Neural cell (in vitro differentiated cells): ENCODE results near the gene PLEKHN1. TPM values are rescaled to one million over a fixed set of nuclear protein-coding genes. Genes with fewer than 3 reads are reported as not detected.
A peak's percentile ranks its signal among the peaks of the same experiment; 100 is the strongest.

ENCODE experiments used
- H2AFZ ChIP-seq: fragments of 200-600, 300-800 bp; sonication (generic), shearing (Covaris generic); 2 replicates; pipeline ENCODE4 v1.6.0; 2014; ENCODE audit warnings: low read depth, mild to moderate bottlenecking, antibody characterized with exemption, low read length, moderate library complexity
- H3F3A ChIP-seq: fragments of 200-600 bp; shearing (Covaris generic); 2 replicates; pipeline ENCODE4 v1.6.1; 2016; ENCODE audit warnings: mild to moderate bottlenecking, moderate library complexity, mixed read lengths, antibody characterized with exemption, low read length; ENCODE audit not compliant: insufficient read depth, poor library complexity, severe bottlenecking
- H3K27ac ChIP-seq: fragments of 200-600, 300-800 bp; sonication (generic), shearing (Covaris generic); 2 replicates; pipeline ENCODE4 v1.5.1; 2014; ENCODE audit warnings: mild to moderate bottlenecking, low read length, moderate library complexity
- H3K27me3 ChIP-seq: fragments of 300-800, 200-600 bp; sonication (generic), shearing (Covaris generic); 2 replicates; pipeline ENCODE4 v1.6.0; 2014; ENCODE audit warnings: mild to moderate bottlenecking, low read depth, low read length, moderate library complexity; ENCODE audit not compliant: insufficient read depth
- H3K36me3 ChIP-seq: fragments of 300-800, 200-600 bp; sonication (generic), shearing (Covaris generic); 2 replicates; pipeline ENCODE4 v1.5.1; 2014; ENCODE audit warnings: mild to moderate bottlenecking, antibody characterized with exemption, low read length, moderate library complexity; ENCODE audit not compliant: insufficient read depth
- H3K4me2 ChIP-seq: fragments of 300-800, 200-600 bp; sonication (generic), shearing (Covaris generic); 2 replicates; pipeline ENCODE4 v1.6.0; 2014; ENCODE audit warnings: mild to moderate bottlenecking, low read length
- H3K4me3 ChIP-seq: fragments of 300-800, 200-600 bp; sonication (generic), shearing (Covaris generic); 2 replicates; pipeline ENCODE4 v1.5.1; 2014; ENCODE audit warnings: mild to moderate bottlenecking, low read length, moderate library complexity
- H3K79me2 ChIP-seq: fragments of 200-600 bp; shearing (Covaris generic); replicated peaks from 2 replicates; pipeline ENCODE4 v1.6.0; 2014; ENCODE audit warnings: mild to moderate bottlenecking, low read length, moderate library complexity; ENCODE audit not compliant: insufficient read depth
- H3K9ac ChIP-seq: fragments of 300-800, 200-600 bp; sonication (generic), shearing (Covaris generic); 2 replicates; pipeline ENCODE4 v1.6.1; 2016; ENCODE audit warnings: mild to moderate bottlenecking, low read length, mixed read lengths
- H3K9me2 ChIP-seq: fragments of 200-600 bp; shearing (Covaris generic); 2 replicates; pipeline ENCODE4 v1.6.1; 2016; ENCODE audit warnings: mild to moderate bottlenecking, low read length, mixed read lengths; ENCODE audit not compliant: insufficient read depth
- H3K9me3 ChIP-seq: fragments of 200-600, 300-800 bp; sonication (generic), shearing (Covaris generic); 2 replicates; pipeline ENCODE4 v1.6.1; 2016; ENCODE audit warnings: mild to moderate bottlenecking, mixed run types, low read length, moderate library complexity, mixed read lengths
- H4K20me1 ChIP-seq: fragments of 200-600 bp; shearing (Covaris generic); 2 replicates; pipeline ENCODE4 v1.6.1; 2016; ENCODE audit warnings: mild to moderate bottlenecking, mixed run types; ENCODE audit not compliant: insufficient read depth
- EP300 ChIP-seq: fragments of 450-650 bp; conservative IDR thresholded peaks from 2 replicates; pipeline ENCODE4 v1.6.1; 2014; ENCODE audit warnings: antibody characterized with exemption, mild to moderate bottlenecking, moderate library complexity; ENCODE audit not compliant: poor library complexity, severe bottlenecking
- EZH2 ChIP-seq: fragments of 200-600, 300-800 bp; shearing (Covaris generic), sonication (generic); IDR thresholded peaks from 2 replicates; pipeline ENCODE4 v1.6.1; 2014; ENCODE audit warnings: antibody characterized with exemption, low read length, borderline replicate concordance, mild to moderate bottlenecking; ENCODE audit not compliant: insufficient read depth, poor library complexity, severe bottlenecking
- MXI1 ChIP-seq: fragments of 450-650 bp; conservative IDR thresholded peaks from 2 replicates; pipeline ENCODE4 v1.6.1; 2014; ENCODE audit warnings: antibody characterized with exemption, mild to moderate bottlenecking; ENCODE audit not compliant: poor library complexity, severe bottlenecking
- POLR2AphosphoS5 ChIP-seq: IDR thresholded peaks from 2 replicates; pipeline ENCODE4 v1.6.1; 2012
- RAD21 ChIP-seq: fragments of 450-650 bp; conservative IDR thresholded peaks from 2 replicates; pipeline ENCODE4 v1.6.1; 2014; ENCODE audit warnings: antibody characterized with exemption, mild to moderate bottlenecking, moderate library complexity
- SMC3 ChIP-seq: fragments of 450-650 bp; conservative IDR thresholded peaks from 2 replicates; pipeline ENCODE4 v1.6.1; 2014; ENCODE audit warnings: antibody characterized with exemption, mild to moderate bottlenecking, moderate library complexity; ENCODE audit not compliant: poor library complexity
- TAF1 ChIP-seq: IDR thresholded peaks from 2 replicates; pipeline ENCODE4 v1.6.1; 2012; ENCODE audit warnings: low read depth
- polyA plus RNA-seq: library from polyadenylated mRNA; depleted of rRNA; stranded (reverse); fragments of >200 nt; gene quantifications from 2 replicates; pipeline ENCODE4 v1.2.3, GENCODE V29; 2014
- TF ChIP-seq, protein P1 (sequence below): fragments of 450-650 bp; IDR thresholded peaks from 2 replicates; pipeline ENCODE4 v1.5.1; 2014; ENCODE audit warnings: antibody characterized with exemption, mild to moderate bottlenecking, moderate library complexity; ENCODE audit not compliant: poor library complexity, severe bottlenecking
- TF ChIP-seq, protein P2 (sequence below): IDR thresholded peaks from 2 replicates; pipeline ENCODE4 v1.6.1; 2012; ENCODE audit warnings: borderline replicate concordance

PLEKHN1 gene
- polyA plus RNA-seq, 1 donor from 2014 or later: 1.1 TPM

DNA sequence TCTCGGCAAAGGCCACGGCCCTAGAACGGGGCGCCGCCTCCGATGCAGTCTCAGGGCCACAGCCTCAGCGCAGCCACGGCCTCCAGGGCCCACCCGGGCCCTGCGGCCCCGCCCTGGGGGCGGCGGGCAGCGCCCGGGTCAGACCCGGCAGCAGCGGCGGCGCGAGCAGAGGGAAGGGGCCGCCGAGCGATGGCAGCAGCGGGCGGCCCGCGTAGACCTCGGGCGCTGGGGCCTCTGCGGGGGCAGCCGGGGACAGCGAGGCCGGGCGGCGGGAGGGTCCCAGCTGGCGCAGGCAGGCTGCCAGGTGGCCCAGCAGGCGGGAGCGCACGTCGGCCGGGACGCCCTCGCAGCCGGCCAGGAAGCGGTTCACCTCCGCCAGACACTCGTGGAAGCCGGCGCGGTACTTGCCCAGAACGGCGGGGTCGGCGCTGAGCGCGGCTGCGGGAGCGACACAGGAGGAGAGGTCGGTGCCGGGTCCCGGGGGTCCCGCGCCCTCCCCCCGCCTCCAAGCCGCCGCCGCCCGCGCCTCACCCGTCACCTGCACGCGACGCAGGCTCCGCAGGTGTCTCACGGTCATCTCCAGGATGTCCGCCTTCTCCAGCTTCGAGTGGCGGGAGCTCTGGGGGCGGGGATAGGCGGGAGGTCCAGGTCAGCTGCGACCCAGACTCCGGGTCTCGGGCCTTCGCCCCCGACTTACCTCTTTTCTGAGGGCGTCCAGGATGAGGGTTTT is 32.9 kb downstream of the PLEKHN1 start (continued):
- TF ChIP-seq EP300: no peak
- no peak for TF ChIP-seq RAD21

DNA sequence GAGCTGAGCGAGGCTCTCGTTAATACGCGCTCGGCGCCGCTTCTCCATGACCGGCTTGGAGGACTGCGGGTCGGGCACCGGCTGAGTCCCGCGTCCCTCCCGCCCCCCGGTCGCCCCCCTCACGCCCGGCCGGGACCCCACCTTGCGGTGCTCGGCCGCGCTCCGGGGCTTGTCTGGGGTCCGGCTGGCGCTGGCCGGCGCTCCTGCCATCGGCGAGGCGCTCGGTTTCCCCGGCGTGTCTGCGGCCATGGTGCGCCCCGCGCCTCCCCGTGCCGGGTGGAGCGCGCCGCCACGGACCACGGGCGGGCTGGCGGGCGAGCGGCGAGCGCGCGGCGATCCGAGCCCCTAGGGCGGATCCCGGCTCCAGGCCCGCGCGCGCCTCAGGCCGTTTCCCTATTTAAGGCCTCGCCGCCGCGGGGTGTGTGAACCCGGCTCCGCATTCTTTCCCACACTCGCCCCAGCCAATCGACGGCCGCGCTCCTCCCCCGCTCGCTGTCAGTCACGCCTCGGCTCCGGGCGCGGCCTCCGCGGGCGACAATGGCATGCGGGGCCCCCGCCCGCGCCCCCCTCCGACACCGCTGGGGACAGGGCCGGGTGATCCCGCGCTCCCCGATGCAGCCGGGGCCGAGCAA is 33.6 kb downstream of the PLEKHN1 start, which contains the start of gene HES4:
Gene HES4 (minus strand): TSS at position 373 of the 632 bp plus-strand sequence. CDS start 124 bp downstream, at position 249.
- TF ChIP-seq, protein P1, sequence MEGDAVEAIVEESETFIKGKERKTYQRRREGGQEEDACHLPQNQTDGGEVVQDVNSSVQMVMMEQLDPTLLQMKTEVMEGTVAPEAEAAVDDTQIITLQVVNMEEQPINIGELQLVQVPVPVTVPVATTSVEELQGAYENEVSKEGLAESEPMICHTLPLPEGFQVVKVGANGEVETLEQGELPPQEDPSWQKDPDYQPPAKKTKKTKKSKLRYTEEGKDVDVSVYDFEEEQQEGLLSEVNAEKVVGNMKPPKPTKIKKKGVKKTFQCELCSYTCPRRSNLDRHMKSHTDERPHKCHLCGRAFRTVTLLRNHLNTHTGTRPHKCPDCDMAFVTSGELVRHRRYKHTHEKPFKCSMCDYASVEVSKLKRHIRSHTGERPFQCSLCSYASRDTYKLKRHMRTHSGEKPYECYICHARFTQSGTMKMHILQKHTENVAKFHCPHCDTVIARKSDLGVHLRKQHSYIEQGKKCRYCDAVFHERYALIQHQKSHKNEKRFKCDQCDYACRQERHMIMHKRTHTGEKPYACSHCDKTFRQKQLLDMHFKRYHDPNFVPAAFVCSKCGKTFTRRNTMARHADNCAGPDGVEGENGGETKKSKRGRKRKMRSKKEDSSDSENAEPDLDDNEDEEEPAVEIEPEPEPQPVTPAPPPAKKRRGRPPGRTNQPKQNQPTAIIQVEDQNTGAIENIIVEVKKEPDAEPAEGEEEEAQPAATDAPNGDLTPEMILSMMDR: no peak
- TF ChIP-seq TAF1: no peak
- TF ChIP-seq RAD21: no peak
- TF ChIP-seq POLR2AphosphoS5: peak; percentile 43
- TF ChIP-seq EP300: peak; percentile 48
- peak within 1 kb of the TSS; percentile 98 for H3K4me2 ChIP-seq
- peak within 1 kb of the TSS; percentile 98 for H3K9ac ChIP-seq
- peak within 1 kb of the TSS; percentile 91 for H3K4me3 ChIP-seq
- no peaks in the 10 kb centered on the region for H3F3A ChIP-seq
- no peaks in the 10 kb centered on the region for H3K36me3 ChIP-seq
- no peak within 1 kb of the TSS for H2AFZ ChIP-seq
- peaks cover 4% of the 10 kb centered on the region for H3K79me2 ChIP-seq
- no peaks in the 10 kb centered on the region for H3K9me2 ChIP-seq
- H3K27ac ChIP-seq: peak within 1 kb of the TSS; percentile 98
- H4K20me1 ChIP-seq: no peaks in the 10 kb centered on the region
- H3K27me3 ChIP-seq: no peaks in the 10 kb centered on the region
- H3K9me3 ChIP-seq: no peaks in the 10 kb centered on the region

DNA sequence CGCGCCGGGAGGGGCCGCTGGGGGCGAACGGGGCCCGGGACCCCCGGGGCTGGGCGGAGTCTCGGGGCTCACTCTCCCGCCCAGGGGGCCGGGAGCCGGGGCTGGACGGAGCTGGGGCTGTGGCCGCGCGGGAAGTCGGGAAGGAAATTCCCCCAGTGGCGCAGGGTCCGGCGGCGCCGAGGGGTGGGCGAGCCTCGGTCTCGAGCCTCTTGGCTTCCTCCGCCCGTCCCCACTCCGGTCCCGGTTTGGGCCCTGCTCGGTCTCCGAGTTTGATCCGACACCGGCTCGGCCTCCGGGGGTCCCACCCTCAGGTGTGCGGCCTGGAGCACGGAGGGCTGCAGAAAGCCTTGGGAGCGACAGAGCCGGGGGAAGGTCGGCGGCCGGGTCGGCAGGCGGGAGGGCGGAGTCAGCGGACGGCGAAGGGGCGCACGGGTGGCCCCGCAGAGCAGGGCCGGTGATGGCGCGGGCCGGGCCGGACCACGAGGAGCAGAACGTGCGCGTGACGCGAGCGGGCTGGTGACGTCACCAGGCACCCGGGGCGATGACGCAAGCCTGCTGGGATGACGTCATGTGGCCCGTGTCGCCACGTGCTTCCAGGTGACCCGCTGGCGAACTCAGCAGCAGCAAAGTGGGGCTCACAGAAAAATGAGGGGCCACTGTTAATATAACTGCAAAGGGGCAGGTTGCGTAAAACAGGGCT is 34.2 kb downstream of the PLEKHN1 start:
- no peaks in the 10 kb centered on the region for H3K9me2 ChIP-seq
- H3K27ac ChIP-seq: peak overlapping the region; percentile 98
- H3F3A ChIP-seq: no peaks in the 10 kb centered on the region
- TF ChIP-seq TAF1: no peak
- TF ChIP-seq, protein P2, sequence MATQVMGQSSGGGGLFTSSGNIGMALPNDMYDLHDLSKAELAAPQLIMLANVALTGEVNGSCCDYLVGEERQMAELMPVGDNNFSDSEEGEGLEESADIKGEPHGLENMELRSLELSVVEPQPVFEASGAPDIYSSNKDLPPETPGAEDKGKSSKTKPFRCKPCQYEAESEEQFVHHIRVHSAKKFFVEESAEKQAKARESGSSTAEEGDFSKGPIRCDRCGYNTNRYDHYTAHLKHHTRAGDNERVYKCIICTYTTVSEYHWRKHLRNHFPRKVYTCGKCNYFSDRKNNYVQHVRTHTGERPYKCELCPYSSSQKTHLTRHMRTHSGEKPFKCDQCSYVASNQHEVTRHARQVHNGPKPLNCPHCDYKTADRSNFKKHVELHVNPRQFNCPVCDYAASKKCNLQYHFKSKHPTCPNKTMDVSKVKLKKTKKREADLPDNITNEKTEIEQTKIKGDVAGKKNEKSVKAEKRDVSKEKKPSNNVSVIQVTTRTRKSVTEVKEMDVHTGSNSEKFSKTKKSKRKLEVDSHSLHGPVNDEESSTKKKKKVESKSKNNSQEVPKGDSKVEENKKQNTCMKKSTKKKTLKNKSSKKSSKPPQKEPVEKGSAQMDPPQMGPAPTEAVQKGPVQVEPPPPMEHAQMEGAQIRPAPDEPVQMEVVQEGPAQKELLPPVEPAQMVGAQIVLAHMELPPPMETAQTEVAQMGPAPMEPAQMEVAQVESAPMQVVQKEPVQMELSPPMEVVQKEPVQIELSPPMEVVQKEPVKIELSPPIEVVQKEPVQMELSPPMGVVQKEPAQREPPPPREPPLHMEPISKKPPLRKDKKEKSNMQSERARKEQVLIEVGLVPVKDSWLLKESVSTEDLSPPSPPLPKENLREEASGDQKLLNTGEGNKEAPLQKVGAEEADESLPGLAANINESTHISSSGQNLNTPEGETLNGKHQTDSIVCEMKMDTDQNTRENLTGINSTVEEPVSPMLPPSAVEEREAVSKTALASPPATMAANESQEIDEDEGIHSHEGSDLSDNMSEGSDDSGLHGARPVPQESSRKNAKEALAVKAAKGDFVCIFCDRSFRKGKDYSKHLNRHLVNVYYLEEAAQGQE: peak; percentile 71
- TF ChIP-seq MXI1: peak; percentile 84
- no peak for TF ChIP-seq SMC3
- no peak for TF ChIP-seq EZH2
- TF ChIP-seq, protein P1: peak; percentile 19
- TF ChIP-seq EP300: peak; percentile 67
- no peak for TF ChIP-seq RAD21
- peak; percentile 92 for TF ChIP-seq POLR2AphosphoS5
- peaks cover 4% of the 10 kb centered on the region for H3K79me2 ChIP-seq
- H3K9ac ChIP-seq: peak overlapping the region; percentile 98
- no peaks in the 10 kb centered on the region for H3K36me3 ChIP-seq
- H3K27me3 ChIP-seq: no peaks in the 10 kb centered on the region
- no peaks in the 10 kb centered on the region for H3K9me3 ChIP-seq
- peak overlapping the region; percentile 98 for H3K4me2 ChIP-seq
- H2AFZ ChIP-seq: no peak overlapping the region
- H3K4me3 ChIP-seq: peak overlapping the region; percentile 91
- H4K20me1 ChIP-seq: no peaks in the 10 kb centered on the region
